IPS-NIHi7 (cell line): ENCODE results near the gene PSORS1C1.
"Not testable (repeated sequence)": the region's sequence is repeated elsewhere in the genome, so short reads cannot be mapped to it uniquely, and the experiment has no call there.

Experiments used
- DNase-seq: peaks from one replicate; pipeline ENCODE4 v3.0.0; 2012; ENCODE audit warnings: mixed read lengths; ENCODE audit errors: extremely low spot score

The PSORS1C1 gene, protein sequence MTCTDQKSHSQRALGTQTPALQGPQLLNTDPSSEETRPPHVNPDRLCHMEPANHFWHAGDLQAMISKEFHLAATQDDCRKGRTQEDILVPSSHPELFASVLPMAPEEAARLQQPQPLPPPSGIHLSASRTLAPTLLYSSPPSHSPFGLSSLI

GRCh38 chr6:31114541-31114878 is at the start of gene PSORS1C1:
Gene PSORS1C1 (plus strand): TSS chr6:31114800. CDS start chr6:31129633, 14,833 bp downstream.
- DNase-seq, result peak; percentile 68

DNA sequence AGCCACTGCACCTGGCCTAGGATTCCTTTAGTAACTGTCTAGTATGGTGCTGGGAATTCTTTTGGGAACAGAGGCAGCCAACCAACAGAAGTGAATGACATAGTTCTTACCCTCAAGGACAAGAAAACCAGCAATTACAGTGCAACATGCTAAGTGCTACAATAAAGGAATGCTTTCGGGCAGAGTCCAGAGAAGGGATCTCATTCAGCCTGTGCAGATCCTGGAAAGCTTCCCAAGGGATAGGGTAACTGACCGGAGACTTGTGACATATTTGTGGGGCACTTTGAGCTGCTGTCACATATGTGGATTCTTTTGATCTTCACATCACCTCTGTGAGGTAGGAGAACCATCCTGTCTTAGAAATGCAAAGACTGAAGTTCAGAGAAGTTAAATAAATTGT is 49.0 kb upstream of the PSORS1C1 start:
- no peak for DNase-seq

- not testable (repeated sequence) for DNase-seq
Measured at GRCh38 chr6:31067028-31067427, 47.6 kb upstream of the PSORS1C1 start.

DNA sequence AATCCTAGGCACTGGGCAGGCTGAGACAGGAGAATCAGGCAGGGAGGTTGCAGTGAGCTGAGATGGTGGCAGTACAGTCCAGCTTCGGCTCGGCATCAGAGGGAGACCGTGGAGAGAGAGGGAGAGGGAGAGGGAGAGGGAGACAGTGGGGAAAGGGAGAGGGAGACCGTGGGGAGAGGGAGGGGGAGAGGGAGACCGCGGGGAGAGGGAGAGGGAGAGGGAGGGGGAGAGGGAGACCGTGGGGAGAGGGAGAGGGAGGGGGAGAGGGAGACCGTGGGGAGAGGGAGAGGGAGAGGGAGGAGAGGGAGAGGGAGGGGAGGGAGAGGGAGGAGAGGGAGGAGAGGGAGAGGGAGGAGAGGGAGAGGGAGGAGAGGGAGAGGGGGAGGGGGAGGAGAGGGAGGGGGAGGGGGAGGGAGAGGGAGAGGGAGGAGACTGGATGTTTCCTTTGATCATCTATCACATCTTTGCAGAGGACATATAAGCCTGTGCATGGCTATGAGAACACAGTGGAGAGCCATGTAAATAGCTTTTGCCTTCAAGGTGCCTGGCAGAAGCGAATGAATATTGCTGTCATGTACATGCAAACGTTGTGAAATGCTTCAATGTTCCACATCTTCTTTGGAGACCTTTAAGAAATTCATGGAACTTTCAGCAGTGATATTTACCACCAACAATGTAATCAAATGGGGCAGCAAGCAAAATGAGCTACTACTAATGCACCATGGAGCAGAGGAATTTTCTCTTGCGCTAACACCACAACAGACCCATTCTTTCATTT is 46.5 kb upstream of the PSORS1C1 start:
- DNase-seq, result not testable (repeated sequence)

DNA sequence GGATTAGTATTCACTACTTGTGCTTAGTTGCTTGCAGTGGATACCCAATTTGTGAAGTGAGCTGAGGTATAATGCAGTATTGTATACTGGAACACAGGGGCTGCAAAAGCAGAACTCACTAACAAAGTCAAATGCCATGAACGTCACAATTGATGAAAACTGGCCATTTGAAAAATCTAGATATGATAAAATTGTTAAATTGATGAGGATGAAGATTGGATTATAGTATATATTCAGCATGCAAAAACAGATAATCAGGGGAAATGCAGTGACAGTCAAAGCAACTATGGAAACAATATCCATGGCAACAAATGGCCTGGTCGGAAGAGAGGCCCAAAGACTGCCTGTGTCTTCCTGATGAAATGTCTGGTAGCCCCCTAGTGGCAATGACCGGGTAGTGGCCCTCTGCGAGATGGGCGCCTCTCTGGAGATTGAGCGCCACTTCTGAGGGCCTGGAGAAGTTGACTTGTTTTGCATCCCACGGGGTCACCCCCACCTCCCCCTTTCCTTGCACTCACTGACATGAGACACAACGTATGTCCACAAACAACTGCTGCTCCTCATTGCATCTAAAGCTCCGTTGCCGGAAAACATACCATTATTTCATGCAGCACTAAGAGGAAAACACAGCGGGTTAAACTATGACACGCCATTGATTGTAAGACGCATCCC is 45.8 kb upstream of the PSORS1C1 start:
- DNase-seq, result peak; percentile 82

GRCh38 chr6:31070711-31071197 is 43.8 kb upstream of the PSORS1C1 start:
- DNase-seq, result peak; percentile 81

GRCh38 chr6:31074401-31074800 is 40.2 kb upstream of the PSORS1C1 start:
- DNase-seq, result no peak

GRCh38 chr6:31075528-31075927 is 39.1 kb upstream of the PSORS1C1 start:
- no peak for DNase-seq

DNA sequence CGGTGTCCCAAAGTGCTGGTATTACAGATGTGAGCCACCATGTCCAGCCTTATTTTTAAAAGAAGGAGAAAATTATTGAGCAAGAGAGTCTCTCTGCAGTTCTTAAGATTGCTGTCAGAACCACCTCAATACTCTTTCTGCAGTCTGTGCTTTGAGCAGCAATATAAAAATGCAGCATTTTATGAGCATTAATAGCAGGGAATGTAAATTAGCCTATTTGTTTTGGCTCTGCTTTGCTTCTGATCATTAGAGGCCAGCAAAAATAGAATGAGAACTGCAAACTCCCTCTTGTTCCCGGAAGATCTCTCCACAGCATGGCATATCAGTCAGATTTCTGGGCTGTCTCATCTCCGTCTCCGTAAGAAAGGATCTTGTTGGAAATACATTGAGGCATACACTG is 38.0 kb upstream of the PSORS1C1 start:
- DNase-seq, result no peak

- DNase-seq, result peak; percentile 75
Measured at GRCh38 chr6:31079656-31080261, 34.8 kb upstream of the PSORS1C1 start.

DNA sequence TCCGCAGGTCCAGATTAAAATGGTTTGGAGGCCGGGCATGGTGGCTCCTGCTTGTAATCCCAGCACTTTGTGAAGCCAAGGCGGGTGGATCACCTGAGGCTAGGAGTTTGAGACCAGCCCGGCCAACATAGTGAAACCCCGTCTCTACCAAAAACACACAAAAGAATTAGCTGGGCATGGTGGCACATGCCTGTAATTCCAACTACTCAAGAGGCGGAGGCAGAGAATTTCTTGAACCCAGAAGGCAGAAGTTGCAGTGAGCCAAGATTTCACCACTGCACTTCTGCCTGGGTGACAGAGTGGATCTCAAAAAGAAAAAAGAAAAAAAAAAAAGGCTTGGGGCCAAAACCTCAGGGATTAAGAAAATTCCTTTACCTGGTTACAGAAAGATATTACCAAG is 32.7 kb upstream of the PSORS1C1 start:
- DNase-seq, result no peak

GRCh38 chr6:31083742-31084354 is 30.8 kb upstream of the PSORS1C1 start:
- peak; percentile 74 for DNase-seq

DNA sequence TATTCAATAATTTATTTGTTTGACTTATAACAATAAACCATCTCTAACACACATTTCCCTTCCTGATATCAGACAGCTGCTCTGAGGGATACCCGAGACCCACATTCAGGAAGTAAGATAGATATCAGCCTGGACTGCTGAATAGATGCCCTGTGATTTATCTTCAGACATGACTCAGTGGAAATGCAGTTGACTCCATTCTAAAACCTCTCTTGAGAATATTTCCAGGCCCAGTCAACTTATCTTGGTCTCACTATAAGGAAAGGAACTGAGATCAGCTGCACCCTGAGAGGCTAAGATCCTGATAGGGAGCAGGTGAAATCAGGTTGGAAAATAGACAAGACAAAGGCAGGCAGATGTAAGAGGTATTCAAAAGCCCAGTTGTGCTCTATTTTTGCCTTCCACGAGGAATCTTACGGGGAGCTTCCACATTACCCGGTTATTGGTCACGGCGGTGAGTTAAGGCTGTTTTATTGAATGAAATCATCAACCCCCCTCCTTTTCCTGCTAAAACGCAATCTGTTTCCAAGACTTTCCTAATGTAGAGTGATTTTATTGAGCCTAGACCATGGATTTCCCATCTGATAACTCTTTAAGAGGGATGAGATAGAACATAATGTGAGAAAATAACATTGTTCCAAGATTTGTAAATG is 27.7 kb upstream of the PSORS1C1 start:
- DNase-seq, result no peak

DNA sequence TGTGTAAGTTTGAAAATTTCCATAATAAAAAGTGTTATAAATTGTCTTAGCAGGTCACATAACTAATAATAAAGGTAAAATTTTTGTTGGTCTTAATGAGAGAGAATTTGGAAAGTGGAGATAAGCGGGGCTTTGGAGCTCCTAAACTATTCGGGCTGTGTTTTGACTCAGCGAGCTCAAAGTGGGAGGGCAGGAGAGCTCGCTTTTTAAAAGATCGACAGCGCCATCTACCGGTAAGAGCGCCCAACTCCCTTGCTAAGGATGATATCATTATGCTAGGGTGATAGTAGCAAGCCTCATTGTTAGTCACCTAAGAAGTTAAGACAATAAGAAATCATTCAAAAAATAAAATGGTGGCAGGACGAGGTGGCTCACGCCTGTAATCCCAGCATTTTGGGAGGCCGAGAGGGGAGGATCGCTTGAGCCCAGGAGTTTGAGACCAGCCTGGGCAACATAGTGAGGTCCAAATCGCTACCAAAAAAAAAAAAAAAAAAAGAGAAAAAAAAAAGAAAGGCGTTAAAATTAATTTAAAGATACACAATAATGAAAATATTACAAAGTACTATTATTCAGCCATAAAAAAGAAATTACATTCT is 27.0 kb upstream of the PSORS1C1 start:
- DNase-seq, result peak; percentile 86

GRCh38 chr6:31090275-31090972 is 24.2 kb upstream of the PSORS1C1 start:
- no peak for DNase-seq

- no peak for DNase-seq
Measured at GRCh38 chr6:31090973-31091364, 23.6 kb upstream of the PSORS1C1 start.

GRCh38 chr6:31091680-31092079 is 22.9 kb upstream of the PSORS1C1 start:
- DNase-seq, result no peak

DNA sequence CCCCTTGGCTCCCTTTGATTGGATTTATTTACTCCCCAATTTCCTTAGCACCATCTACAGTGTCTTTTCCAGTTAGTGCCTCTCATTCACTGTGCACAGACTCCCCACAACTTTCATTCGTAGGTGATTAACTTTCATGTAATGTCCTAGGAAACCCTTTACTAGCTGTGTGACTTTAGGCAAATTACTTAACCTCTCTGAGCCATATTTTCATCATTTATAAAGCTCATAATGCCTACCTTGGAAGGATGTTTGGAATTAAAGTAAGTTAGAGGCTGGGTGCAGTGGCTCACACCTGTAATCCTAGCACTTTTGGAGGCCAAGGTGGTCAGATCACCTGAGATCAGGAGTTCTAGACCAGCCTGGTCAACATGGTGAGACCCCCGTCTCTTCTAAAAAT is 22.4 kb upstream of the PSORS1C1 start:
- no peak for DNase-seq

DNA sequence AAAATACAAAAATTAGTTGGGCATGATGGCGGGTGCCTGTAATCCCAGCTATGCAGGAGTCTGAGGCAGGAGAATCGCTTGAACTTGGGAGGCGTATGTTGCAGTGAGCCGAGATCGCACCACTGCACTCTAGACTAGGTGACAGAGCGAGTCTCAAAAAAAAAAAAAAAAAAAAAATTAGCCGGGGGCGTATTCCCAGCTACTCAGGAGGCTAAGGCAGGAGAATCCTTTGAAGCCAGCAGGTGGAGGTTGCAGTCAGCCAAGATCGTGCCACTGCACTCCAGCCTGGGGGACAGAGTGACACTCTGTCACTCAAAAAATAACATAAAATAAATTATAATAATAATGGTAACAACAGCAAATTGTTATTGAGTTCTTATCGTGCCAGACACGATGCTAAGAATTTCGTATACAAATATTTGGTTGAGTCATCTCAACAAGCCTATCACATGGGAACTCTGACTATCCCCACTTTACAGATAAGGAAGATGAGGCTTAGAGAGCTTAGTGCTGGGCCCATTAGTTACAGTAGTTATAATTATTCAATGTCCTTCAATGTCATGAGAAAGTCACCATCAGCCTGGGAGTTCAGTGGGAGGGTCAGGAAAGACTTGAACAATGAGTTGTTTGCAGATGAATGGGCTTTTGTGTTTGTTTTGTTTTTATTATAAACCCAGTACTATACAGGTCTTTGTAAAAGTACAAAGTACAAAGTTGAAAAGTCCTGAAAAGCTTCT is 21.7 kb upstream of the PSORS1C1 start:
- no peak for DNase-seq

DNA sequence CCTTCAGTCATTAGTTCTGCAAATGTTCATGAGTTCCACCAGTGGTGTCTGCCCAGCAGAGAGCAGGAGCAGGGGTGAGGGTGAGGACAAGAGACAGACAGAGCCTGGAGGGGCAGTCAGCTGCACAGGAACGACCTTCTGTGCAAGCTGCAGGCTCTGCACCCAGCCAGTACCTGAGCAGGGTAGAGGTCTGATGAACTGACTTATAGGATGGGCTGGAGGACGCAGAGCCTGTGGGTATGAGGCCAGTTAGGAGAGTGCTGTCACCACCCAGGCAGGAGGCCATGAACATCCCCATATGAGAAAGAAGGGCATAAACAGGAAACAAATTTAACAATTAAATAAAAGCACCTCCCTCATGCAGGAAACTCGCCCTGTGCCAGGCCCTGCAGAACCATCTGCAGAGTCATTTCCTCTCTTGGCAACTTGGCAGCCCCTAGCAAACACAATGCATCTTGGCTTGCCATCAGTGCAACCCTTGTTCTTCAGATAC is 20.2 kb upstream of the PSORS1C1 start:
- DNase-seq, result no peak
